Nephron progenitor cell (in vitro differentiated cells): Measurements from ENCODE around the gene CTNND1.

ENCODE experiments used
- DNase-seq: peaks from one replicate; pipeline ENCODE4 v3.0.0; 2021
- H3K27ac Mint-ChIP-seq: 2 replicates; pipeline ENCODE4 v1.8.0; 2021; ENCODE audit warnings: mild to moderate bottlenecking, moderate library complexity, mixed read lengths
- H3K27me3 Mint-ChIP-seq: 2 replicates; pipeline ENCODE4 v1.8.0; 2021; ENCODE audit warnings: mild to moderate bottlenecking, low read depth, mixed read lengths; ENCODE audit not compliant: poor library complexity
- H3K36me3 Mint-ChIP-seq: 2 replicates; pipeline ENCODE4 v1.8.0; 2021; ENCODE audit warnings: low read depth, mixed read lengths
- H3K4me1 Mint-ChIP-seq: 2 replicates; pipeline ENCODE4 v1.8.0; 2021; ENCODE audit warnings: mixed read lengths
- H3K4me3 Mint-ChIP-seq: 2 replicates; pipeline ENCODE4 v1.8.0; 2021; ENCODE audit warnings: mild to moderate bottlenecking, moderate library complexity, mixed read lengths
- H3K9me3 Mint-ChIP-seq: 2 replicates; pipeline ENCODE4 v1.8.0; 2021; ENCODE audit warnings: mild to moderate bottlenecking, moderate library complexity, mixed read lengths
- TF ChIP-seq, protein P1 (sequence below): fragments of 200-600 bp; sonication (generic); IDR thresholded peaks from 2 replicates; pipeline ENCODE4 v1.5.0; 2021; ENCODE audit warnings: antibody characterized with exemption

The CTNND1 gene

DNA sequence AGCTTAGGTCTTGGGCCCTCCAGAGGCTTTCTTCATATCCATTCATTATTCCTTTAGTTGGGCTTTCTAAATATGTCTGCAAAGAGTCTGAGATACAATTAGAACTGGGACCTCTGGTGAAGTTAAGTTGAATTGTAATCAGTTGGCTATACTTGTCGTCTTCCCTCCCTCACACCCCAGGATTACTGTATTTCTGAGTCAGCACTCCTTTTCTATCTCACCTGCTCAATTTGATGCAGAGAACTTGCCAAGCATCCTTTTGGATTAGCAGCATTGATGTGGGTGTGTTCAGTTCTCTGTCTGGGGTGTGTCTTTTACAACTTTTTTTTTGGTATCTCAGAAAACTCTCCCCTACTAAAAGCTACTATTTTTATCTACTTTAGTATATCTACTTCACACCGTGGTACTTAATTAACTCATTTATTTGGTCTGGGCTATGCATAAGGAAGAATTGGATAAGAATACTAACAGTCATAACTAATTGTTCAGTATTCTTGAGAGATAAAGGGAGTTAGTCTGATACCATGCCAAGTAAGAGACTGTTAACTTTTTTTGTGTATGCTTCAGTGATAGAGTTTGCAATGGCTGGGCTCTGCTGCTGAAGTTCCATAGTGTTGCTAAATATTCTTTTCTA is 15.1 kb downstream of the CTNND1 start:
- Mint-ChIP-seq H3K9me3 (no peaks in the 10 kb centered on the region), H3K27me3 (no peaks in the 10 kb centered on the region), H3K36me3 (peaks cover 18% of the 10 kb centered on the region), H3K4me3 (peak overlapping the region; percentile 40), H3K4me1 (peaks cover 87% of the 10 kb centered on the region), H3K27ac (peak overlapping the region; percentile 97)
- DNase-seq = no peak
- TF ChIP-seq, protein P1, sequence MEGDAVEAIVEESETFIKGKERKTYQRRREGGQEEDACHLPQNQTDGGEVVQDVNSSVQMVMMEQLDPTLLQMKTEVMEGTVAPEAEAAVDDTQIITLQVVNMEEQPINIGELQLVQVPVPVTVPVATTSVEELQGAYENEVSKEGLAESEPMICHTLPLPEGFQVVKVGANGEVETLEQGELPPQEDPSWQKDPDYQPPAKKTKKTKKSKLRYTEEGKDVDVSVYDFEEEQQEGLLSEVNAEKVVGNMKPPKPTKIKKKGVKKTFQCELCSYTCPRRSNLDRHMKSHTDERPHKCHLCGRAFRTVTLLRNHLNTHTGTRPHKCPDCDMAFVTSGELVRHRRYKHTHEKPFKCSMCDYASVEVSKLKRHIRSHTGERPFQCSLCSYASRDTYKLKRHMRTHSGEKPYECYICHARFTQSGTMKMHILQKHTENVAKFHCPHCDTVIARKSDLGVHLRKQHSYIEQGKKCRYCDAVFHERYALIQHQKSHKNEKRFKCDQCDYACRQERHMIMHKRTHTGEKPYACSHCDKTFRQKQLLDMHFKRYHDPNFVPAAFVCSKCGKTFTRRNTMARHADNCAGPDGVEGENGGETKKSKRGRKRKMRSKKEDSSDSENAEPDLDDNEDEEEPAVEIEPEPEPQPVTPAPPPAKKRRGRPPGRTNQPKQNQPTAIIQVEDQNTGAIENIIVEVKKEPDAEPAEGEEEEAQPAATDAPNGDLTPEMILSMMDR = no peak

DNA sequence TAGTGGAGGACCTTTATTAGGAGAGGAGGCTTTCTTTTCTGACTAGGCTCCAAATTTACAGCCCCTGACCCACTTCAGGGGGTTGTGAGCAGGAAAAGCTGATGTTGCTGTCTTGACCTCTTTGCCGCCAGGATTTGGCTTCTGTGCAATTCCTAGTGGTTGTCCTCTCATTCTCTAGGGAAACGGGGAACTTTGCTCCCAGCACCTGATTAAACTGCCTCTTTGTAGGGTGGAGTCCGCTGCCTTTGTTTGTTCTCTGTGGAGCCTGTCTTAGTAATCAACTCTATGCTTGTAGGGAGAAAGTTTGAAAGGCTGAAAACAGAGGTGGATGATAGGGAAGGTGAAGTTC is 16.3 kb downstream of the CTNND1 start:
- Mint-ChIP-seq H3K9me3 (no peaks in the 10 kb centered on the region), H3K4me1 (peaks cover 86% of the 10 kb centered on the region), H3K4me3 (peak overlapping the region; percentile 64), H3K36me3 (peaks cover 21% of the 10 kb centered on the region), H3K27me3 (no peaks in the 10 kb centered on the region), H3K27ac (peak overlapping the region; percentile 97)
- TF ChIP-seq, protein P1 = no peak
- DNase-seq = no peak

DNA sequence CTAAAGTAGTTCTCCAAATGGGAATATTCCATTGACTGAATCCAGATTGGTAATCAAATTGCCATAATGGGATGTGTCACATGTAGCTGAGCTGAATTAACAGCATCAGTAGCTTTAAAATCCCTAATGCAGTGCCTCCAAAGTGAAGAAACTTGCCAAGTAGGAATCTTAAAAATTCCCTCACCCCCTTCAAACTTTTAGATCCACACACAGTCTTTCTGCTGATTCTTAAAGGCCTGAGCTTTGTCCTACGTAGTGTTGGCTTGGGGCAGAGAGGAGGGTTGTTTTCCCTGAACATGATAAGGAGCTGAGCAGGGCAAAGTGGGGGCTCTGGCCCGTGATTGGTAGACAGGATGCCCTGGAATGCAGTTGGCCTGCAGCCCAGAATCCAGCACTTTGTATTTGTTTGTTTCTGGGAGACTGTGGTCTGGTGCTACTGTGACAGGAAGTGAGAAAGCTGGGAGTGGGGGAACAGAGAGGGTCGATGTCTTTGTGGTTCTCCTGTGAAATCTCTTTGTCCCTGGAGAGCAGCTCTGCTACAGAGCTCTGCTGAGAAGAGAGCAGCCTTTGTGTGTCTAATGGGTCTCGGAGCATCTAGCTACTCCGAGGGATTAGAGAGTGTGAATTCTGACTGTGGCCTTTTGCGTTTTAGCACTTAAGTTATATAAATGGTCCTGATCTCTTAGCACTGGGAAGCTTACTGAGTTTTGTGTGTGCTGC is 16.9 kb downstream of the CTNND1 start:
- DNase-seq = peak; percentile 64
- peak overlapping the region; percentile 97 for H3K27ac Mint-ChIP-seq
- TF ChIP-seq, protein P1 = no peak

DNA sequence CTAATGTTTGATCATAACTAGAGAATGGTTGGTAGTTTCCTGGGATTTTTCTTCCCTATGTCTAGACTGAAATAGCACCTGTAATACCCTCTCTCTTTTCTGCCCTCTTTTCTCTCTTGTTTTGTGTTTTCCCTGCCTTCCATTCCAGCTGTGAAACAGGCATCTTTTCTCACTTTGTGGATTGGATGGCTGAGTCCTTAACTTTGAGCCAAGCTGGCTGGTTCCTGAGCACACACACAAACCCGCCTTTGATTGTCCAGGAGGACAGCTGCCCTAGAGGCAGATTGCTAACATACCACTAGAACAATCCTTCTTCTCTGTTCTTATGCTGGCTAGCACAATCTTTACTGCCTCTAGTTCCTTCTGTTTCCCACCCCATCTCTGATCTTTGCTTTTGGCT is 17.7 kb downstream of the CTNND1 start:
- Mint-ChIP-seq H3K27me3 (no peaks in the 10 kb centered on the region), H3K4me3 (peak overlapping the region; percentile 58), H3K36me3 (peaks cover 21% of the 10 kb centered on the region), H3K4me1 (peaks cover 80% of the 10 kb centered on the region), H3K27ac (peak overlapping the region; percentile 97), H3K9me3 (no peaks in the 10 kb centered on the region)
- TF ChIP-seq, protein P1 = no peak
- DNase-seq = no peak

More for the DNA sequence above, 16.9 kb downstream of the CTNND1 start:
- Mint-ChIP-seq H3K27me3 (no peaks in the 10 kb centered on the region), H3K36me3 (peaks cover 21% of the 10 kb centered on the region), H3K4me3 (peak overlapping the region; percentile 64), H3K4me1 (peaks cover 85% of the 10 kb centered on the region), H3K9me3 (no peaks in the 10 kb centered on the region)

DNA sequence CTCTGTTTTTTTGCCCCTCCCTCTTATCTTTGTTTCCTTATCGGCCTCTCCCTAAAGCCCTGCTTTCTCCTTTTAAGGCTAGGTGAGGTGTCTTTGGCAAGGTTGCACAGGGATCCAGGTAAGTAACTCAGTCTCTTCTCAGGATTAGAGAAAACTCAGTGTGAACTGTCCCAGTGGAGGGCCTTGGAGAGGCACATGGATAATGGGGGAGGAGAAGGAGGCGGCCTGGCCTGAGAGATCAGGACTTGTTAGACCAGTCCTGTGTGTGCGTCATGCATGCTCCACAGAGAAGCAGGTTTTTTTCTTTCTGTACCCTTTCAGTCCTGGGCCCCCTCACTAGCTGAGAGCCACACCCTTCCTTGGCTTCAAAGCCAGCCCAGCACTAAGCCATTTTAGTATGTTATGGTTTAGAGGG is 19.9 kb downstream of the CTNND1 start:
- Mint-ChIP-seq H3K36me3 (peaks cover 32% of the 10 kb centered on the region), H3K9me3 (no peaks in the 10 kb centered on the region), H3K27me3 (no peaks in the 10 kb centered on the region), H3K27ac (peak overlapping the region; percentile 37), H3K4me1 (peaks cover 64% of the 10 kb centered on the region), H3K4me3 (peak overlapping the region; percentile 62)
- TF ChIP-seq, protein P1 = no peak
- no peak for DNase-seq
